PFSK-1 (cell line): ENCODE results near the gene NPTX2.

Source experiments
- FOXP2 ChIP-seq: optimal IDR thresholded peaks from 2 replicates; pipeline ENCODE3; 2011; ENCODE audit warnings: borderline replicate concordance, control low read depth, inconsistent platforms; ENCODE audit not compliant: insufficient read depth; ENCODE audit errors: extremely low read length, extremely low read depth
- POLR2AphosphoS5 ChIP-seq: IDR thresholded peaks from 2 replicates; pipeline ENCODE4 v1.6.1; 2012; ENCODE audit warnings: low read depth, mild to moderate bottlenecking, control low read depth, low read length, moderate library complexity
- SIN3A ChIP-seq: IDR thresholded peaks from 2 replicates; pipeline ENCODE4 v1.6.1; 2012; ENCODE audit warnings: mild to moderate bottlenecking, low read length, moderate library complexity, borderline replicate concordance; ENCODE audit not compliant: insufficient read depth
- TAF1 ChIP-seq: IDR thresholded peaks from 2 replicates; pipeline ENCODE4 v1.6.1; 2012; ENCODE audit warnings: low read length, control low read depth, borderline replicate concordance; ENCODE audit not compliant: insufficient read depth
- TF ChIP-seq, protein P1 (sequence below), 2 experiments: IDR thresholded peaks; 2 replicates each; pipeline versions ENCODE4 v1.6.1 to v1.8.0; 2011 to 2012; ENCODE audit warnings: low read depth in 2 of 2, low read length in 2 of 2, control low read depth in 1 of 2, inconsistent platforms in 1 of 2, mild to moderate bottlenecking in 1 of 2, moderate library complexity in 1 of 2; ENCODE audit not compliant: insufficient read depth in 1 of 2

The NPTX2 gene

DNA sequence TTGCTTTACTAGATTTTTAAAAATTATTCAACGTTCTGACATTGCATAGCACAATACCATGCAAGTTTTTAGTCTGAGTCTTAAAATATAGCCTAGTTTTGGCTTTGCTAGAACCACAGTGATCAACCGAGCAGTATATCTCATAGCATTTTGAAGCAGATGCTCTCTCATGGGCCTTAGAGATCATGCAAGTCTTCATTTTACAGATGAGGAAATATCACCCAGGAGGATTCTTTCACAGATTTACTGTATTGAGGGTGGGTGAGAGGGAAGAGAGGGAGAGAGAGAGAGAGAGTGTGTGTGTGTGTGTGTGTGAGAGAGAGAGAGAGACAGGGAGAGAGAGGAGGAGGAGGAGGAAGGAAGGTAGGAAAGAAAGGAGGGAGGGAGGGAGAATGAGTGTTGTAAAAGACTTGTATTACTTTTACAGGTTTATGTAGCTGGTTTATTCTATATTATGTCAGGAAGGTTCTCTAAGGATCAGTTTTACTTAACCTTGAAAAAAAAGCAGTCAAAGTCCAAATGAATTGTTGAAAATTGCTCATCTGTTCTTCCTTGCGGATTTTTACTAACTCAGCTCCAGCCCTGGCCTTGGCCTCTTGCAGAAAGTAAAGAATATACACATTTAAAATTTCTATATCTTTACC is 14.2 kb upstream of the NPTX2 start:
- TF ChIP-seq, protein P1, sequence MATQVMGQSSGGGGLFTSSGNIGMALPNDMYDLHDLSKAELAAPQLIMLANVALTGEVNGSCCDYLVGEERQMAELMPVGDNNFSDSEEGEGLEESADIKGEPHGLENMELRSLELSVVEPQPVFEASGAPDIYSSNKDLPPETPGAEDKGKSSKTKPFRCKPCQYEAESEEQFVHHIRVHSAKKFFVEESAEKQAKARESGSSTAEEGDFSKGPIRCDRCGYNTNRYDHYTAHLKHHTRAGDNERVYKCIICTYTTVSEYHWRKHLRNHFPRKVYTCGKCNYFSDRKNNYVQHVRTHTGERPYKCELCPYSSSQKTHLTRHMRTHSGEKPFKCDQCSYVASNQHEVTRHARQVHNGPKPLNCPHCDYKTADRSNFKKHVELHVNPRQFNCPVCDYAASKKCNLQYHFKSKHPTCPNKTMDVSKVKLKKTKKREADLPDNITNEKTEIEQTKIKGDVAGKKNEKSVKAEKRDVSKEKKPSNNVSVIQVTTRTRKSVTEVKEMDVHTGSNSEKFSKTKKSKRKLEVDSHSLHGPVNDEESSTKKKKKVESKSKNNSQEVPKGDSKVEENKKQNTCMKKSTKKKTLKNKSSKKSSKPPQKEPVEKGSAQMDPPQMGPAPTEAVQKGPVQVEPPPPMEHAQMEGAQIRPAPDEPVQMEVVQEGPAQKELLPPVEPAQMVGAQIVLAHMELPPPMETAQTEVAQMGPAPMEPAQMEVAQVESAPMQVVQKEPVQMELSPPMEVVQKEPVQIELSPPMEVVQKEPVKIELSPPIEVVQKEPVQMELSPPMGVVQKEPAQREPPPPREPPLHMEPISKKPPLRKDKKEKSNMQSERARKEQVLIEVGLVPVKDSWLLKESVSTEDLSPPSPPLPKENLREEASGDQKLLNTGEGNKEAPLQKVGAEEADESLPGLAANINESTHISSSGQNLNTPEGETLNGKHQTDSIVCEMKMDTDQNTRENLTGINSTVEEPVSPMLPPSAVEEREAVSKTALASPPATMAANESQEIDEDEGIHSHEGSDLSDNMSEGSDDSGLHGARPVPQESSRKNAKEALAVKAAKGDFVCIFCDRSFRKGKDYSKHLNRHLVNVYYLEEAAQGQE (IDR thresholded peaks at IDR 0.05; ENCODE audit: insufficient read depth in 1 of 2, low read depth in 2 of 2, low read length in 2 of 2): no peak
- TF ChIP-seq FOXP2 (no peak), POLR2AphosphoS5 (no peak), TAF1 (no peak), SIN3A (no peak)

DNA sequence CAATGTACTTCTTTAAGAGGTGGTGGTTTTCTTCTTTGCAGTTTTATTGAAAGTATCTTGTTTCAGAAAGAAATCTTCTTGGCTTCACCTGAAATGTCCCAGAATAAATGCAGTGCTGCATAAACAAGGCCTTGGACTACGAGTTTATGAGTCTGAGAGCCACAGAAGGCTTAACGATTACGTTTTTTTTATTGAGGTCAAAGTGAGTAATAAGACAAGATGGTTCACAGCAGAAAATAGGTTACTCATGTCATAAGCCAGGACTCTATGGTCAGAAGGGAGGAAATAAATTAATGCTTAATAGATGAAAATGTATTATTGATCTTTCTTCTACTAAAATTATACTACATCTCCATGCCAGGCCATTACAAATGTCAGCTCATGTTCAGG is 13.7 kb upstream of the NPTX2 start:
- TF ChIP-seq FOXP2 (no peak), TAF1 (no peak), SIN3A (no peak), POLR2AphosphoS5 (no peak)
- TF ChIP-seq, protein P1 (IDR thresholded peaks at IDR 0.05; ENCODE audit: insufficient read depth in 1 of 2, low read depth in 2 of 2, low read length in 2 of 2): no peak

DNA sequence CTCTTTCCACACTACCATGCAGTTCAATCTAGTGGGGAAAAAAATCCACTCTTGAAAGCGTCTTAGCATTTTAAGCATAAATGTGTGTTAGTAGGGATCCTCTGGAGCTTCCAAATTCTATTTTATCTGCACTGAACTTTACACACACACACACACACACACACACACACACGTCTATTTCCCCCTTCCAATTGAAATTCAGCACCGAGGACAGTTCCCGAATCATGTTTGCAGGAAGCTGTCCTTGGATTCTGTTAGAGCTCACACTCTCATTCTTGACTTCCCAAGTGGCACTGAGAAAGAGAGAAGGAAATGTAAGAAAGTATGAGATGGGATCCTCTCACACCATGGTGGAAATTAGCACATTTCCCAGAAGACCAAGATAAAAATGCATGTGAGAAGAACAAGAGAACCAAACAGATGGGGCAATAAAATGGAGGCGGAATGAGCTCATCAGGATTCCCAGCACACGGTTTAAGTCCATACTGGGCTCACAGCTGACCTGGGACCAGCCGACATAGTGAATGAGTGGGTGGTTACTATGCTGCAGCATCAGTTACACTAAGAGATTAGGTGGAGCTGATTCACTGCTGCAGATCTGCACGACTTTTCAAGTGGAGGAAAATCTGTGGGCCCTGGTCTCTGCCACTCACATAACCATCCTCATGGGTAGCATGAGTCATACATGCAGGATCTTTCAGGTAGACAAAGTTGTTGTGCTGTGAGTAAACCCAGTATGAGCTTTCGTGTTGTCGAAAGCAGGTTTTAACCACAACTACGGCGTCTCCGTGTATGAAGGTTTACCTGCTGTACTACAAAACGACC is 3.3 kb upstream of the NPTX2 start:
- TF ChIP-seq FOXP2: no peak
- TF ChIP-seq, protein P1 (IDR thresholded peaks at IDR 0.05; ENCODE audit: insufficient read depth in 1 of 2, low read depth in 2 of 2, low read length in 2 of 2): peak; percentile 75 to 96

DNA sequence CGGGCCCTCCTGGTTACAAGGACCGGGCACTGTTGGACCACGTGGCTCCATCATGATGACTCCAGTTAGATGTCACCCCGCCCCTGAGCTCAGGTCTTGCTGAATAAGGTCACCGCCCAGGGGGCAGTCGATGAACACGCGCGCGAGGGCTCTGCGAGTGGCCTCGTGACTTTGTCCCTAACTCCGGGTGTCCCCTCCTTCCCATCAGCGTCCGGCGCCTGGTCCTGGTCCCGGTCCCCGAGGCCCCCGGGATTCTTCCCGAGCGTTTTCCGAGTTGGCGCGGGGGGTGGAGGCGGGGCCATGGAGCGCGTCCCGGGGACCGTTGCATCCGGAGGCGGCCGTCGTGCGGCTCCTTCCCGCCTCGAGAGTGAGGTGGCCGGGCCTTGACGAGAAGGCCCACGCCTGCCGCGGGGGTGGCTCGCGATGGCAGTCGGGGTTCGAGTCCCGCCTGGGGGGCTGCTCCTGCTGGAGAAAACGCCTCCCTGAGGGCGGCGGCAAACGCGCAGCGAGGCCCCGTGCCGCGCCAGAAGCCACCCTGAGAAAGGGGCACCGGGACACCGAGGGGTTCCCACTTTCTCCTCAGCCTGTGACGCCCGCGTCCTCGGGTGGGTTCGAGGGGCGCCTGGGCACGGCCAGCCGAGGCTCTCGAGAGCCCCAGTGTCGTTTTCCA is 569 bp upstream of the NPTX2 start:
- no peak for TF ChIP-seq POLR2AphosphoS5

DNA sequence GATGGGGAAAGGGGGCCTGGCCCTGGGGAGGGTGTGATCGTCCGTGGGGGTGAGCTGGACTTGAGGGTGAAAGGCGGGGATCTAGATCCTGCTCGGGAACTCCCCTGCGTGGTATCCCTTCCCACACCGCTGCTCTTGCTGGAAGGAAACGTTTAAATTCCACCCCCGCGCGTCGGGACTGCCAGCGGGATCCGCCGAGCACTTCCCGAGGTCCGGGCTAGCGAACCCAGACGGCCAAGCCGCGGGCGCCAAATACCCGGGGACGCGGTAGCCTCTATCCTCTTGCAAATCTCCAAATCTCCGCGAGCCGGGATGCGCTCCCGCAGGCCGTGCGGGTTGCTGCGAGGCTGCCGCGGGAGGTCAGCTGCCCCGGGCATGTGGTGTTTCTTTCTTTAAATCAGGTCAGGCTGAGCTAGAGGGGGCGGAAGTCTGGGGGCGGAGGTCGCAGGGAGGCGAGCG is 904 bp downstream of the NPTX2 start:
- no peak for TF ChIP-seq SIN3A
- TF ChIP-seq, protein P1 (IDR thresholded peaks at IDR 0.05; ENCODE audit: insufficient read depth in 1 of 2, low read depth in 2 of 2, low read length in 2 of 2): no peak
- TF ChIP-seq FOXP2: no peak
- no peak for TF ChIP-seq POLR2AphosphoS5
- TF ChIP-seq TAF1: no peak
